Right ventricle myocardium superior (tissue), 1 donor: Measurements from ENCODE around the gene AMACR. TPM values are rescaled to one million over a fixed set of nuclear protein-coding genes. Genes with fewer than 3 reads are reported as not detected.
"Not testable (repeated sequence)": the region's sequence is repeated elsewhere in the genome, so short reads cannot be mapped to it uniquely, and the experiment has no call there.

Experiments used
- ATAC-seq: fragments of 200-7000 bp; cut with Tn5 transposase; one replicate; pipeline ENCODE4 v1.9.1; 2020; ENCODE audit warnings: mild to moderate bottlenecking; ENCODE audit not compliant: poor library complexity
- DNase-seq: peaks from one replicate; pipeline ENCODE4 v3.0.0-alpha.2; 2020
- intact Hi-C: fragments of 100-400 bp; cut with DNase I; formaldehyde crosslinking; loops from one replicate; pipeline ENCODE4 v1.11.2; 2022
- total RNA-seq: library from RNA; stranded (reverse); fragmentation: NEBNext Ultra II Directional; extraction: Animal tissue kit (Norgen Biotek cat#: 25700); gene quantifications from one replicate; pipeline ENCODE4 v1.2.1, GENCODE V29; 2021
- donor health status: DM: no; HTN: yes; CAD: no; lungs with severe emphysema.

AMACR gene
- total RNA-seq, 1 donor from 2014 or later, result 5.5 TPM

DNA sequence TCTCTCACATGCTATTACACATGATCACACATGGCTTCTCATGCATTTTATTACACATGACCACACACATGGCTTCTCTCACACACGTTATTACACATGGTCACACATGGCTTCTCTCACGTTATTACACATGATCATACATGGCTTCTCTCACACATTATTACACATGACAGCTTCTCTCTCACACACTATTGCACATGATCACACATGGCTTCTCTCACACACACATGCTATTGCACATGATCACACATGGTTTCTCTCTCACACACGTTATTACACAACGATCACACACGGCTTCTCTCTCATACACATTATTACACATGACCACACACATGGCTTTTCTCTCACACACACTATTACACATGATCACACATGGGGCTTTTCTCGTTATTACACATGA lies 22.4 kb downstream of the AMACR start:
- ATAC-seq, result no peak
- intact Hi-C loops, result no loop called here

DNA sequence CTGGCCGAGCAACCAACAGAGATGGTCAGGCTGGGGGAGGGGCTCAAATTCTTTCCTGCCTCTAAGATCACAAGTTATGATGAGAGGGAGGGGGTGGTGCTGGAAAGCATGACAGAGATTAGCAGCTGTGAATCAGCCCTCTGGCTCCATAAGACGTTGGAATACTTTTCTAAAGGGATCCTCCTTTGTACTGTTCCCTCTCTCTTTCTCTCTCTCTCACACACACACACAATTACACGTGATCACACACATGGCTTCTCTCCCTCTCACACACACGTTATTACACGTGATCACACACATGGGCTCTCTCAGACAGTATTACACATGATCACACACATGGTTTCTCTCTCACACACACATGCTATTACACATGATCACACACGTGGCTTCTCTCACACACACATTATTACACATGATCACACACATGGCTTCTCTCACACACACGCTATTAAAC lies 23.2 kb downstream of the AMACR start, which contains the start of gene SLC45A2:
Gene SLC45A2, minus strand, starts transcription at position 23 of the 454 bp plus-strand sequence. CDS start 110 bp downstream, outside the sequence.
- DNase-seq, result no peak
- intact Hi-C loops, result no loop called here
- ATAC-seq, result no peak

More for the DNA sequence above, 22.4 kb downstream of the AMACR start:
- DNase-seq, result no peak

DNA sequence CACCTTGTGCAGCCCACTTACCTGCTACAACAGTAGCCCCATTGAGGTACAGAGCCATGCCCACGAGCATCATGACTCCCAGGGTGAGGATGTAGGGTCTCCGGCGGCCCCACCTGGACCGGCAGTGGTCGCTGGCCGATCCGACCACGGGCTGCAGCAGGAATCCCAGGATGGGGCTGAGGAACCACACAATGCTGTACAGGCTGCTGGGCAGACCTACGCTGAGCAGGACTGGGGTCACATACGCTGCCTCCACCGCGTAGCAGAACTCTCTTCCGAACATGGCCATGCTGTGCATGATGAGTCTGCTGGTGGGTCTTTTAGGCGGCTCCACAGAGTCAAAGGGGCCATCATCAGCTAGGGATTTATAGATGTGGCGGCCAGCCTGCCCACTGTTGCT lies 23.7 kb downstream of the AMACR start:
- DNase-seq (no peak), ATAC-seq (no peak)
- intact Hi-C loops, result no loop called here

DNA sequence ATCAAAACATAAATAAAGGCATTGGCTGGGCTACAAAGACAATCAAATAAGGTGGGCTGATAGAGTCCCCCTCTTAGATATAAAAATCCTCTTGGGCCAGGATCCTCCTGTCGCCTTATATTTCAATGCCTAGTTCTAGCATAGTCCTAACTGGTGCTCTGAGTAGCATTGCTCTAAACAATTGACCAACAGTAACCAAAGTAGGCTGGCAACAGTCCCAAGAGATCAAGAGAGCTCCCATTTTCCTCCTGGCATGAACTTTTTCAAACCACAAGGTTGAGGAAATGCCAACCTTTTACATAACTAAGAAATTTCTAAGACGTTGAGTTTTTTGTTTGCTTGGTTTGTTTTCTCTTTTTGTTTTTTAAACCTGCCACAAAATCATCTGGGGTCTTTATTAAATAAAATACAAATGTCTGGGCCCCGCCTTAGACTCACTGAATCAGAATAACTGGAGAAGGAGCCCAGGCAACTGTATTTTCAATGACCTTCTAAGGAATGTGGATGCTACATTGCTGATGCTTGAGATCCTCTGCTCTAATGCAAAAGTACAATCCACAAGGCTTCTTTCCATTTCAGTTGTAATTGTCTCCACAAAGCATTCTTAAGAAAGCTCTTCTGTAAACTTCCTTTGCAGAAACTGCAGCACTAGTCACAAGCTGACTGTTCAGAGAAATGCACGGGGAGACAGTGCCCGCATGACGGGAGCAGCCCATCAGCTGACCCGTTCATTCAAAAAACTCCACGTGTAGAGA lies 26.3 kb downstream of the AMACR start:
- intact Hi-C loops, result no loop called here
- ATAC-seq (no peak), DNase-seq (no peak)

DNA sequence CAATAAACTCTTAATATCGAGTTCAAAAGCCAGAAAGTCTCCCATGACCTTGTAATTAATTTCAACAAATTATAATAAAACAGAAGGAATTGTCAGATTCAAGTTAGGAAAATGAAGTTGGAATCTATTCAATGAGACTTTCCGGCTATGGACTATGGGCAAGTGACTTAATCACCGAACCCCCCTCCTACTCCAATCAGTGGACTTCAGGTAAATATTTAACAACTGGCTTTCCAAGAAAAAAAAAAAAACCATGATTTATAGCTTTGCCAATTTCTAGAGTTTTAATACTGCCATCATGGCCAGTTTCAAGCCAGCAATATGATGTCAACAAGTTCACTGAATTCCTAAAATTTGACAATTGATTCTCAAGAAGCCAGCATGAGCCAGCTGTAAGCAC lies 27.8 kb downstream of the AMACR start:
- ATAC-seq (no peak), DNase-seq (no peak)
- intact Hi-C loops, result no loop called here

DNA sequence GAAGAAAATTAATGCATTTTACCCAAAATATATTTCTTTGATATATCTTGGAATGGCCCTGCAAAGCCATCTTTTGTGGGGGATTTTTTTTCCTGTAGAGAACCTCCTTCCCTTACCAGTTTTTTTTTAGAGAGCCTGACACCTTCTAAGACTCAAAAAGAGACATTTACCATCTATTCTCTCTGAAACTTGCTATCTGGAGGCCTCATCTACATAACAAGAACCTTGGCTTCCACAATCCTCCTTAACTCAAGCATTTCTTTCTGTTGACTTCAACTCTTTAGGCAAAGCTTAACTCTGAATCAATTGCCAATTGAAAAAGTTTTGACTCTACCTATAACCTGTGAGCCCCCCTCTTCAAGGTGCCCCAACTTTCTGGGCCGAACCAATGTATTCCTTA lies 29.5 kb downstream of the AMACR start:
- ATAC-seq (no peak), DNase-seq (no peak)
- intact Hi-C loops, result no loop called here

DNA sequence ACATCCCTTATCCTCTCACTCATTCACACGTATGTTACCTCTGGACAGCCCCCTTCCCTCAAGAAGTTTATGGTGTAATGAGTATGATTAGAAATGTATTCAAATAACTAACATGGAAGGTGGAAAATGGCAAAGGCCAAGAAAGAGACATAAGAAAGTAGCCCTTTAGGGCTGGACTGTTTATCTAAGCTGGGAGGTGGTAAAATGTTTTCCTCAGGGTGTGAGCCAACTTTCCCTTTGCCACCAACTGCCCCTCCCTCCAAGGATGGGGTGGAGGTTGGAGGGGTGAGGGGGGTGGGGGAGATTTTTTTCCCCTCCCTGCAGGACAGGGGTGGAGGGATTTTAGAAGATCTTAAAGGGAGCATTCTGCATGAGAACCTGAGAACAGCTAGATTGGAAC lies 31.5 kb downstream of the AMACR start:
- ATAC-seq (no peak), DNase-seq (no peak)
- intact Hi-C loops, result no loop called here

DNA sequence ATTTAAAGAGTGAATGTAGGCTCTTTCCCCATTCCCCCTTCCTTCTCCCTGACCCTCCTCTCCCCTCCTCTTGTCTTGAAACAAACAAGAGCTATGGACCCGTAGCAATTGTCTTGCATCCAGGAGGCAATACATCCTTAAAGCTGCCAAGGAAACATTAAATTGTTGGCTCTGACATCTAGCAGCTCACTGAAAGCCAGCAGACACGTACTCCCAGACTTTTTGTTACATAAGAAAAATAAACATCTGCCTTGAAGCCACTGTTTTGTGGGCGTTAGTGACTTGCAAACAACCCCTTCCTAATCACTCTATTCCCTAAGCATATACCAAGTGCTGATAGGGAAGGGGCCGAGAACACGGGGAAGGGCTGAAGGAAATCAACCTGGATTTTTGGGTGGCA lies 32.0 kb downstream of the AMACR start:
- no peak for ATAC-seq
- intact Hi-C loops, result no loop called here
- DNase-seq, result no peak

DNA sequence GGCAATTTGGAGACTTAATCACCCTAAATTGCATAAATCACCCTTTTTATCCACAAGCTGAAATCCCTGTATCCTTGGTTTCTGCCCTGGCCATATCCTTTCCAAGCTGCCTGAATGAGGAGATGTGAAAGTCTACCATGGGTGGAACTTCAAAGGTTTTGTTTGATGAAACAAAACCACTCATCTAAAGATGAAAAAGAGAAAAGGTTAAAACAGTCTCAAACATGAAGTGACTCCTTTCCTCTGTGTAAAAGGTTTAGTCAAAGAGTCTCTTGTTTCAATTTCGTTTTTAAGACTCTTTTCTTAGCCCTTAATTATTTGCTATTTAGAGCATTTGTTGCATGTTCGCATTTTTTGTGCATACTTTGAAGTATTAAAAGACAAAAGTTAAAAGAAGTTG lies 34.6 kb downstream of the AMACR start:
- DNase-seq (no peak), ATAC-seq (no peak)
- intact Hi-C loops, result no loop called here

DNA sequence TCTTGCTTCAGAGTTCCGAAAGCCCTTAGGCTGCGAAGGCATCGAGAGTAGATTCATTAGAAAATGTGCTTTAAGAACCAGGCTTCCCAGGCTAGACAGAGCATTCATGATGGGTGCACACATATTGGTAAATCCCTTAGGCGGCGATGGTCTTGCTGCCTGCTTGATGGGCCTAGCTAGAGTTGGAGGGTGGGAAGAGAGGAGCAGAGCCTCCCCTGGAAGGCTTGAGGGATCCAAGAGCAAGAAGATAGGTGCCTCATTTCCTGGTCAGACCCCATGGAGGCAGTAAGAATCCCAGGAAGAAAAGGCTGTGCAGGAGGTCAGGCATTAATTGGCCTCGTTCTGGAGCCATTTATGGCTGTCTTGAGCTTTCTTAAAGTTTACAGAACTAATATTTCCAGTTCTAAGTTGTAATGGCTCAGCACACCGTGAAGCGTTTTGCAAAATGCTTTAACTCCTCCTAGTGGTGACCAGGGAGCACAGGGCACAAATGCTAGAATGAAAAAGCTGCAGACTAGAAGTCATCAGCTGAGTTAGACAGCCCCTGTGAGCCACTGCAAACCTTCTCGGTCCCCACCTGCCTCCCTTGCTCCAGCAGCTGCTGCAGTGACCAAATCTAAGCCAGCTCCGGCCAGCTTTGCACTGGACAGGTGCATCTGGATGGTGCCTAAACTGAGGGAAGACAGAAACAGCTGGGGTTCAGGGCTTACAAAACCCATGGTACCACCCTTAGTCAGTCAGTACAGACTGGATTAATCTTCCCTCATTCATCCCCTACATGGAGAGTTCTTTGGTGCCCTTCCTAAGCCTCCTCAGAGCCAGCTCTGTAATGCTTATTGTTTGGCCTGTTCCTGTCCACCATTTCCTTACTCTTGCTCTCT lies 38.0 kb downstream of the AMACR start:
- peak; percentile 76 for ATAC-seq
- intact Hi-C loops, result loop anchor here (10.0 kb wide), 1 partner anchor 535 kb away; no protein-coding TSS in a partner anchor
- DNase-seq, result peak; percentile 33

DNA sequence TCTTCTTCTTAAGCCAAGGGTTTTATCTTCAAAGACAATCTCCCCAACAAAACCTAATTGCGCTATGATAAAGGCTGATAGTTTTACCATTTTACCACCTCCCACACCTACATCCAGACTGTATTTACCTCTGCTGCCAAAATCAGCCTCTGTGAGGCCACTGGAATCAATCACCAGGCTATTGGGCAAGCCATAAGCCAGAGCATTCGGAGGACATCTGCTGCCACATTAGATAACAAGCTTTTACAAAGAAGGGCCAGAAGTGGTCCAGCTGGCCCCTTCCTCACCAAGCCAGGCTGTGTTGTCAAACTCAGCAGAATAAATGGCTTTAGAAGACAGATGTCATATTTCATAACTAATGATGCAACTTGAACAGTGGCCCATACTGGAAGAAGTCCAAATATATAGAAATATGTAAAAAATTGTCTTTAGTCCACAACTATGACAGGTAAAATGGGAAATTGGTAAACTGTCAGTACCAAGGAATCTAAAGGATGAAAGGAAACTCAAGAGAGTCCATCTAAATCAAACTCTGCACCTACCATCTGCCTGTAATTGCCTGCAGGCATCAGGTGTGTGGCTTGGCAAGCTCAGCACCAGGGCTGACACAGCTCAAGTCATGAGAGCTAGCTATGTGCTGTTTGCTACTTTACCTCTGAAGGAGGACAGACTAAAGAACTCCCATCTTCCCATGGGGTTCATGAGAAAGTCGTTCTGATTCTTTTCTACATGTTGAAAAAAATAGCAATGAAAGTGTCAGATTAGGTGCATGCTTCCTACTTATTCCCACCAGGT lies 39.4 kb downstream of the AMACR start:
- ATAC-seq (peak; percentile 48), DNase-seq (no peak)
- intact Hi-C loops, result loop anchor here (10.0 kb wide), 1 partner anchor 534 kb away; no protein-coding TSS in a partner anchor

DNA sequence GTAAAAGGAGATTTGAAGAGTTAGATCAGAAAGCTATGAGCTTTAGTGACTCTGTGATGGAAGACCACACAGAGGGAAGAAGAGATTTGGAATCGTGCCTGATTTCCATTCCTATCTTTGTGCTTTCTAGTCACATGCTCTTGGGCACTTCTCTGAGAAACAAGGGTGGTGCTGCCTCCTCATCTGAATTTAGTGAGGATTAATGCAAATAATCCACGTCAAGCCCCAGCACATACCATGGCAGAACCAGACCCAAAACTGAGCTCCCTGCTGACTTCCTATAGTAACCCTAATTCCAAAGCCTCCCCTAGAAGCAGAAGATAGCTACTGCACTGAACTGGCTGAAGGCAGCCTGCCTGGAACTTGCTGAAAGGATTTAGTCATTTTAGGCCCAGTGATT lies 41.0 kb downstream of the AMACR start:
- DNase-seq (no peak), ATAC-seq (no peak)
- intact Hi-C loops, result loop anchor here (10.0 kb wide), 1 partner anchor 532 kb away; no protein-coding TSS in a partner anchor

DNA sequence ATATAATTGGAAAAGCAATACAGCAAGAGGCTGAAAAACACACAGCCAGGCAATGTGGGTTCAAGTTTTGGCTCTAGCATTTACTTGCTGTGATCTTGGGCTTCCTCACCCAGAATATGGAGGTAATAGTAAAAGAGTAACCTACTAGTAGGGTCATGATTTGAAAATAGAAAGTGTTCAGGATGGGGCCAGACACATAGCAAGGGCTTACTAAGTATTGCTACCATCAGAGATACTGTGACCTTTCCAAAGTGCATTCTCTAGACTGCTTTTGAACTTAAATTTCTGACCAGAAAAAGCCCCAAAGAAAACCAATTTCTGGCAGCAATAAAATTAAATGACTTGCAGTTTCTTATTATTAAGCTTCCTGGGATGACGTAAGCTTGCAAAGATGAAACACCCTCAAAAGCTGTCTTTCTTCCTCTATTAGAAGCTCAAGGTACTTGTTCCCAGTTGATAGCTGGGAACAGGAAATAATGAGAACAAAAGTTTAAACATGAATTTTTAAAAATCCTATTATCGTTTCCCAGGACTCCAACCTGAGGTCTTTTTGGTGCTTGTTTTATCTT lies 43.6 kb downstream of the AMACR start:
- intact Hi-C loops, result loop anchor here (10.0 kb wide), 1 partner anchor 529 kb away; no protein-coding TSS in a partner anchor
- no peak for ATAC-seq

DNA sequence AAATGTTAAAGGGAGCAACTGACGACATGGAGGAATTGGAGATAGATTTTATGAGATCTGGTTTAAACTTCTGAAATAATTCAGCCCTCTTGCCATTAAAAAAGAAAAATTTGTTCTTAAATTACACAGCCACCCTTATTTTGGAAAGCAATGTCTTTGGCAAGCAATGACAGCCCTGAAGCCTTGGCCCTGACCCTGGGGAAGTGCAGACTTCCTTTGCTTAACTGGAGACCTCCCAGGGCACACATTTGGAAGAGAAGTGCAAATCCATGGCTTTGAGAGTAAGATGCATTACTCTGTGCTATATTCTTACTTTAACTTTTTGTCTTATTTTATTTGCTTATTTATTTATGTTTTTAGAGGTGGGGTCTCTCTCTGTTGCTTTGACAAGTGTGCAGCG lies 49.7 kb downstream of the AMACR start:
- intact Hi-C loops, result no loop called here
- ATAC-seq, result no peak
- no peak for DNase-seq

More for the DNA sequence above, 43.6 kb downstream of the AMACR start:
- no peak for DNase-seq

DNA sequence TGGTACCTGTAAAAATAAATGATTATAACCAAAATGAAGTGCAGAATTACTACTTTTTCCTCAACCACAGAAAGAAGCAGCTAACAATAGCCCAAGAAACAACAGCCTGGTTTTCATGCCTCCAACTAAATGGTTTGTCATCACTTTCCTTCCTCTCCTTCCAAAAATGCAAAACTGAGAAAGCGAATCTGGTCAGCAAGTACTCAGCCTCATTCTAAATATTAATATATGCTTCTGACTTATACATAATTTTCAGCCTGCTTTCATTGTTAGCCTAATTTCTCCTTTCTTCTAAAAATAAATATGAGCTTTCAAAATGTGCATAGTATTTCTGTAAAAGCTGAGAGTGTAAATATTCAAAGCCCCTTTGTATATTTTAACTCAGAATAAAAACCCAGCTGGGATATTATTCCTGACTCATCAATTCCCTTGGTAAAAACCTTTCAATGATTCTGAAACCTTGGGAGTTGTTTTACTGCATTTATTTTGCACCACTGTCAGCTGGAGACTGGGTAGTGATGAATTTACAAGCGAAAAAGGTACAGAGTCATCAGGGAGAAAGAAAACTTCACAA lies 50.2 kb downstream of the AMACR start:
- DNase-seq (no peak), ATAC-seq (no peak)
- intact Hi-C loops, result no loop called here

DNA sequence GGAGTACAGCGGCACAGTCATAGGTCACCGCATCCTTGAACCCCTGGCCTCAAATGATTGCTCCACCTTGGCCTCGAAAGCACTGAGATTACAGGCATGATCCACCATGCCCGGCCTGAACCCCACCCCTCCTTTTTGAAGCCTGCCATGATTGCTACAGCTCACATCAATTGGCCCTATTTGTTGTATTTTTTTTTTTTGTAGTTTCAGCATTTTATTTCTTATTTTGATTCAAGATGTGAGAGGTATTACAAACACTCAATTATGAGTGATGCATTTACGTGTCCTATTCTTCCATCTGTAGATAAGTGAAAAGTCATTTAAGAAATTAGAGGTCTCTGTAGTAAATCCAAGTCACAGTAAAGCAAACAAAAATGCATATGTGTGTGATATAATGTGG lies 55.7 kb downstream of the AMACR start:
- ATAC-seq, intact Hi-C loops, DNase-seq: not testable (repeated sequence)

DNA sequence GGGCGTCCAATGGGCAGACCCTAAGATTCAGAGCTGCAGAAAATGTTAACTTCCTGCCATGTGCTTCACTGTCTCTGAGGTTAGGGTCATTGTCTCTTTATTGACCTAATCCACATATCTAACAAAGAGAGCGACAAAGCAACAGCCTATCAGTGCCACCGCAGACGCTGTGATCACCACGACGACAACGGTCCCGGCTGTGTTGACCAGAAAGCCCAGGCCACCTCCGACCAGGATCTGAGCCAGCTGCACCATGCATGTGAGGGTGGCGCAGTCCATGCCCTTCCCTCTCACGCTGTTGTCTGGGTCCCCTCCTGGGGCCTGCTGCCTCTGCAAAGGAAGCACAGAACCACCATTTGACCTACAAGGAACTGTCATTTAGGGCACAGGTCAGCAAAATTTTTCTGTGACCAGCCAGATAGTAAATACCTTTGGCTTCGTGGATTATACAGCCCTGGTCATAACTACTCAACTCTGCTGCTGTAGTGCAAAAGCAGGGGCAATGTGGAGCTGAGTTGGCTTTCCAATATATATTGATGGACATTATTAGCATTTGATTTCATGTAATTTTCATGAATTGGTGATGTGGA lies 63.2 kb downstream of the AMACR start:
- intact Hi-C loops, result no loop called here
- ATAC-seq (no peak), DNase-seq (no peak)

DNA sequence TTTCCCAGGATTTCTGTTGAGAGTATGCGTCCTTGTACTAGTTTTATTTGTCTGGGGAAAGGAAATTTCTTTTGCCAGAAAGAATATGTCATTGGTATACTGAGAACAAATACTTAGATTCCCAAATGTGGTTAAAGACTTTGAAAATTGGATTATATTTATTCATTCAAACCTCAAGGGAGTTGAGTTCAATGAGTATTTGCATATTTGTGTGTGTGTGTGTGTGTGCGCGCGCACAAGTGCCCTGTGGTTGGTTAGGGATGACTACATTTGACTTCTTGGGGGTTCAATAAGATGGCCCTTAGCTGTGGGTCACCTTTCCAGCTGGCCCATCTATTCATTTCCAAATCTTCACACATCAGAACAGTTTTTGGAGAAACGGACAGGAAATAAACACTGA lies 66.8 kb downstream of the AMACR start:
- DNase-seq (no peak), ATAC-seq (no peak)
- intact Hi-C loops, result no loop called here
